Nephron (organoid): Measurements from ENCODE around the gene PRR5L.

Source experiments
- H3K27ac Mint-ChIP-seq, 3 experiments: 2 replicates each; pipeline ENCODE4 v1.8.0; 2020; ENCODE audit warnings: mixed read lengths in 3 of 3, mild to moderate bottlenecking in 2 of 3, moderate library complexity in 1 of 3
- H3K27me3 Mint-ChIP-seq: 2 replicates; pipeline ENCODE4 v1.8.0; 2021; ENCODE audit warnings: low read depth, mild to moderate bottlenecking, moderate library complexity, mixed read lengths
- H3K36me3 Mint-ChIP-seq: 2 replicates; pipeline ENCODE4 v1.8.0; 2020; ENCODE audit warnings: low read depth, mixed read lengths
- H3K4me1 Mint-ChIP-seq: 2 replicates; pipeline ENCODE4 v1.8.0; 2020; ENCODE audit warnings: mixed read lengths
- H3K4me3 Mint-ChIP-seq, 3 experiments: 2 replicates each; pipeline ENCODE4 v1.8.0; 2020; ENCODE audit warnings: mild to moderate bottlenecking in 3 of 3, mixed read lengths in 3 of 3, moderate library complexity in 2 of 3
- H3K9me3 Mint-ChIP-seq: 2 replicates; pipeline ENCODE4 v1.8.0; 2020; ENCODE audit warnings: mixed read lengths
- TF ChIP-seq, protein P1 (sequence below), 3 experiments: fragments of 200-600 bp; sonication (generic); IDR thresholded peaks; one replicate each; pipeline ENCODE4 v1.5.0; 2021; ENCODE audit warnings: antibody characterized with exemption in 3 of 3; ENCODE audit not compliant: unreplicated experiment in 3 of 3

The PRR5L gene

GRCh38 chr11:36452236-36452940 is 156.3 kb downstream of the PRR5L start:
- Mint-ChIP-seq H3K36me3 (peaks cover 13% of the 10 kb centered on the region), H3K27me3 (no peaks in the 10 kb centered on the region), H3K4me3 (no peak overlapping the region), H3K4me1 (peaks cover 89% of the 10 kb centered on the region), H3K9me3 (no peaks in the 10 kb centered on the region), H3K27ac (peak overlapping the region; percentile 71 to 79 (median 79))
- TF ChIP-seq, protein P1, sequence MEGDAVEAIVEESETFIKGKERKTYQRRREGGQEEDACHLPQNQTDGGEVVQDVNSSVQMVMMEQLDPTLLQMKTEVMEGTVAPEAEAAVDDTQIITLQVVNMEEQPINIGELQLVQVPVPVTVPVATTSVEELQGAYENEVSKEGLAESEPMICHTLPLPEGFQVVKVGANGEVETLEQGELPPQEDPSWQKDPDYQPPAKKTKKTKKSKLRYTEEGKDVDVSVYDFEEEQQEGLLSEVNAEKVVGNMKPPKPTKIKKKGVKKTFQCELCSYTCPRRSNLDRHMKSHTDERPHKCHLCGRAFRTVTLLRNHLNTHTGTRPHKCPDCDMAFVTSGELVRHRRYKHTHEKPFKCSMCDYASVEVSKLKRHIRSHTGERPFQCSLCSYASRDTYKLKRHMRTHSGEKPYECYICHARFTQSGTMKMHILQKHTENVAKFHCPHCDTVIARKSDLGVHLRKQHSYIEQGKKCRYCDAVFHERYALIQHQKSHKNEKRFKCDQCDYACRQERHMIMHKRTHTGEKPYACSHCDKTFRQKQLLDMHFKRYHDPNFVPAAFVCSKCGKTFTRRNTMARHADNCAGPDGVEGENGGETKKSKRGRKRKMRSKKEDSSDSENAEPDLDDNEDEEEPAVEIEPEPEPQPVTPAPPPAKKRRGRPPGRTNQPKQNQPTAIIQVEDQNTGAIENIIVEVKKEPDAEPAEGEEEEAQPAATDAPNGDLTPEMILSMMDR (IDR thresholded peaks at IDR 0.05; ENCODE audit: unreplicated experiment in 3 of 3): no peak

DNA sequence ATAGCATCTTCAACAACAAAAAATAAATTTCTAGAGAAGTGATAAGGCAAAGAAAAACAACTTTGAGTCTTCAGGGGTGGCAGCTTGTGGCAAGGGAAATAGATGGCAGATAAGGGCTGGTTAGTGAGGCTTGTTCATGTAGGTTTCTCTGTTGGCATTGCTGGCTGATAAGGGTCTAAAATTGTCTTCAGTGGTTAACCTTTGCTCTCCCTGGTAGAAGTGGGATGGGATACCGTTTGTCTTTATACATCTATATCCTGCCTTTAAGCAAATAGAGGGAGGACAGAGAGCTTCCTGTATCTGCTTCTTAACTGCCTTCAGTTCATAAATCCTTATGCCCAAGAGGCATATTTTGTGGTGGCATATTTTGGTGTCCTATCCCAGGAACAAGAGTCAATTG is 156.9 kb downstream of the PRR5L start:
- Mint-ChIP-seq H3K4me1 (peaks cover 83% of the 10 kb centered on the region), H3K27me3 (no peaks in the 10 kb centered on the region), H3K36me3 (peaks cover 13% of the 10 kb centered on the region), H3K9me3 (no peaks in the 10 kb centered on the region), H3K27ac (peak overlapping the region; percentile 71 to 79 (median 79)), H3K4me3 (no peak overlapping the region)
- TF ChIP-seq, protein P1 (IDR thresholded peaks at IDR 0.05; ENCODE audit: unreplicated experiment in 3 of 3): no peak

GRCh38 chr11:36453678-36454077 is 157.6 kb downstream of the PRR5L start:
- Mint-ChIP-seq H3K9me3 (no peaks in the 10 kb centered on the region), H3K36me3 (peaks cover 8% of the 10 kb centered on the region), H3K27me3 (no peaks in the 10 kb centered on the region), H3K27ac (peak overlapping the region in 2 of 3 experiments; percentile 79), H3K4me1 (peaks cover 76% of the 10 kb centered on the region), H3K4me3 (peak overlapping the region in 1 of 3 experiments; percentile 13)
- TF ChIP-seq, protein P1 (IDR thresholded peaks at IDR 0.05; ENCODE audit: unreplicated experiment in 3 of 3): no peak

DNA sequence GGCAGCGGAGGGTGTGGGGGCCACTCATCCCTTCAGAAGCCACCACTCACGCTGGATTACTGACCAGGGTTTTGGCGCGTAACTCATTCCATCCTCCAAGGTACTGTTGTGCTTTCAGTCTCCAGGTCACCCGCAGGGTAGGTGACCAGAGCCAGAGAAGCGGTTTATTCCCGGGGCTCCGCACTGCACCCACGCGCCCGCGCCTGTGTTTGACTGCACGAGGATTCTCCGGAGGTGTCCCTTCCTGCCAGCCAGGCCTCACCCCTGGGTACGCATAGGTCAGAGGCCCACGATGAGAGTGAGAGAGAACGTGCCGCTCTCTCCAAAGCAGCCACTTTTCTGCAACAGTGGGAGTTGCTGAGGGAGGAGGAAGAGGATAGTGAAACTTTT is 158.5 kb downstream of the PRR5L start:
- no peaks in the 10 kb centered on the region for H3K9me3 Mint-ChIP-seq
- no peak overlapping the region for H3K4me3 Mint-ChIP-seq
- peak overlapping the region; percentile 61 to 91 (median 79) for H3K27ac Mint-ChIP-seq
- H3K36me3 Mint-ChIP-seq: peaks cover 5% of the 10 kb centered on the region
- H3K4me1 Mint-ChIP-seq: peaks cover 72% of the 10 kb centered on the region
- no peaks in the 10 kb centered on the region for H3K27me3 Mint-ChIP-seq
- TF ChIP-seq, protein P1 (IDR thresholded peaks at IDR 0.05; ENCODE audit: unreplicated experiment in 3 of 3): no peak

DNA sequence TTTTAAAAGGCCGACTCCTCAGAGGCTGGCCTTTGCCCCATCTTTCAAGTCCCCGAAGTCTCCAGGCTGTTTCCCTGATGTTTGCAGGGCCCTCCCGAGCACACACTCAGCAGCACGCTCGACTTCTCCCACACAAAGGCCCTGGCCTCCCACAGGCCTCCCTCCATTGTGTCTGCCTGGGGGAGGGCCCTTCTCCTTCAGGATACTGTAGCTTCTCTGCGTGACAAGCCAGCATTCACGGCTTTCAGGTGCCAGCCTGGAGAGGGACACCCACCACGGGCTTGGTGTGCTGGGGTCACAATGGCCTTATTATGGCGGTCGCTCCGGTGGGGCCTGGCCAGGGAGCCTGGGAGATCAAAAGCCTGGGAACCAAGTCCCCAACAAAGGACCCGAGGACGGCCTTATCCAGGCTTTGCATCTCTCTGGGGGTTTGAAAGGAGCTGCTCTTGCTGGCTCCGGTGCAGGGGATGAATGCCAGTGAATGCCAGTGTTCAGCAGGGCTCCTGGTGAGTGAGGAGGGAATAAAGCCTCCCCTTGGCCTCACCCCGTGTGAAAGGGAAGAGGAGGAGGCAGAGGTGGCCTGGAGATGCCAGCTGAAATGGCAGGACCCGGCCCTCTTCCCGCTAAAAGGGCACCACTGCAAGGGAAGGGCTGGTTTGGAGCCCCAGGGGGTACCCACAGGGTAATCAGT is 159.0 kb downstream of the PRR5L start:
- Mint-ChIP-seq H3K27me3 (no peaks in the 10 kb centered on the region), H3K36me3 (no peaks in the 10 kb centered on the region), H3K4me3 (no peak overlapping the region), H3K4me1 (peaks cover 66% of the 10 kb centered on the region), H3K27ac (peak overlapping the region; percentile 61 to 91 (median 79)), H3K9me3 (no peaks in the 10 kb centered on the region)
- TF ChIP-seq, protein P1 (IDR thresholded peaks at IDR 0.05; ENCODE audit: unreplicated experiment in 3 of 3): no peak
